Mucosa of descending colon (tissue), 3 donors: ENCODE results near the gene WFDC2. TPM values are rescaled to one million over a fixed set of nuclear protein-coding genes. Genes with fewer than 3 reads are reported as not detected.

Experiments used
- ATAC-seq: fragments of 200-7000 bp; cut with Tn5 transposase; one replicate; pipeline ENCODE4 v1.9.1; 2020; ENCODE audit warnings: mild to moderate bottlenecking, moderate library complexity
- DNase-seq, 3 donors: peaks; one replicate each; pipeline ENCODE4 v3.0.0-alpha.2; 2020
- H3K36me3 ChIP-seq: fragments of 200-600 bp; one replicate; pipeline ENCODE4 v1.8.0; 2021; ENCODE audit warnings: low read depth, mild to moderate bottlenecking
- H3K4me1 ChIP-seq: fragments of 200-600 bp; one replicate; pipeline ENCODE4 v1.8.0; 2021; ENCODE audit warnings: low read depth, mild to moderate bottlenecking
- H3K4me3 ChIP-seq: fragments of 200-600 bp; one replicate; pipeline ENCODE4 v1.8.0; 2021; ENCODE audit warnings: mild to moderate bottlenecking
- H3K9me3 ChIP-seq: fragments of 200-600 bp; one replicate; pipeline ENCODE4 v1.8.0; 2021; ENCODE audit warnings: mild to moderate bottlenecking
- intact Hi-C, 2 donors: fragments of 100-400 bp; cut with DNase I in 1 of 2; cut with micrococcal nuclease in 1 of 2; formaldehyde crosslinking; loops; one replicate each; pipeline versions ENCODE4 v1.11.0 to v1.11.1; 2022; cut with DNase I, micrococcal nuclease
- total RNA-seq, 3 donors: library from RNA; stranded (reverse); fragmentation: NEBNext Ultra II Directional in 2 of 3; extraction: Animal tissue kit (Norgen Biotek cat#: 25700) in 2 of 3; gene quantifications; one replicate each; pipeline versions ENCODE4 v1.2.1 to v1.2.4, GENCODE V29; 2021 to 2023
- TF ChIP-seq, protein P1 (sequence below): fragments of 200-600 bp; IDR thresholded peaks from one replicate; pipeline ENCODE4 v1.8.0; 2022; ENCODE audit warnings: antibody characterized with exemption, mild to moderate bottlenecking
- donor health status: DM: no; HTN: no; CAD: no; lungs with moderate emphysema.
- donor health status: DM: no; HTN: no; CAD: no.
- donor health status: DM: no; HTN: yes; CAD: no.

The WFDC2 gene
- total RNA-seq, 3 donors from 2014 or later, result 65.7 to 183 (median 78.0) TPM

DNA sequence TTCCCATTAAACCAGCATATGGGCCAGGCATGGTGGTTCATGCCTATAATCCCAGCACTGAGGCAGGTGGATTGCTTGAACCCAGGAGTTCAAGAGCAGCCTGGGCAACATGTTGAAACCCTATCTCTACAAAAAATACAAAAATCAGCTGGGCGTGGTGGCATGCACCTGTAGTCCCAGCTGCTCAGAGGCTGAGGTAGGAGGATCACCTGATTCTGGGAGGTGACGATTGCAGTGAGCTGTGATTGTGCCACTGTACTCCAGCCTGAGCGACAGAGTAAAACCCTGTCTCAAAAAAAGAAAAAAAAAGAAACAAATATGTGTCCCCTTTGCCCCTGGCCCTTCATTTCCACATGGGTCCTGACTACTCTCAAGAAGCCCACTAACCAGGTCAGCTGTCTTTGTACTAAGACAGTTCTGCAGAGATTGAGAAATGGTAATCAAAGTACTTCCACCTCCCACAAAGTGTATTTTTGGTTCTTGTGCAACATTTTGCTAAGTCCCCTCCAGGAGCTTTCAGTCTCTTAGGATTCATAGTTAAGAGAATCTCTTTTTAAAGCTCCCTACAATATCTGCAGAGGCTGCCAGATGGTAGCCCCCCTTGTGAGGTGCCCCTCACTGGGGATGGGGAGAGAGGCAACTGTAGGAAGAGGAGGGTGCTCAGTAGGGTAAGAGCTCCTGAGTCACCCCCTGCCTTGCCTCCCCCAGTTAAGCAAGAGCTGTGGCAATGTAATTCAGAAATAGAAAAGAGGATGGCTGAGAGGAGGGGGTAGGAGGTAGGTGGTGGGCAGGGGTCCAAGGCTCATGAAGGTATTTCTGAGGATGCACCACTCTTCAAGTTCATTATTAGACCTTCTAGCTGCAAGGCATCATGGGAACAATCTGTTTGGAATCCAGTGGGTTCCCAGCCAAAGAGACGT, 16.5 kb upstream of the WFDC2 start:
- Histone ChIP-seq H3K36me3 (no peaks in the 10 kb centered on the region), H3K4me3 (no peak overlapping the region), H3K4me1 (no peaks in the 10 kb centered on the region), H3K9me3 (no peaks in the 10 kb centered on the region)
- intact Hi-C loops, result no loop called here
- DNase-seq (no peak), ATAC-seq (no peak)
- TF ChIP-seq, protein P1, sequence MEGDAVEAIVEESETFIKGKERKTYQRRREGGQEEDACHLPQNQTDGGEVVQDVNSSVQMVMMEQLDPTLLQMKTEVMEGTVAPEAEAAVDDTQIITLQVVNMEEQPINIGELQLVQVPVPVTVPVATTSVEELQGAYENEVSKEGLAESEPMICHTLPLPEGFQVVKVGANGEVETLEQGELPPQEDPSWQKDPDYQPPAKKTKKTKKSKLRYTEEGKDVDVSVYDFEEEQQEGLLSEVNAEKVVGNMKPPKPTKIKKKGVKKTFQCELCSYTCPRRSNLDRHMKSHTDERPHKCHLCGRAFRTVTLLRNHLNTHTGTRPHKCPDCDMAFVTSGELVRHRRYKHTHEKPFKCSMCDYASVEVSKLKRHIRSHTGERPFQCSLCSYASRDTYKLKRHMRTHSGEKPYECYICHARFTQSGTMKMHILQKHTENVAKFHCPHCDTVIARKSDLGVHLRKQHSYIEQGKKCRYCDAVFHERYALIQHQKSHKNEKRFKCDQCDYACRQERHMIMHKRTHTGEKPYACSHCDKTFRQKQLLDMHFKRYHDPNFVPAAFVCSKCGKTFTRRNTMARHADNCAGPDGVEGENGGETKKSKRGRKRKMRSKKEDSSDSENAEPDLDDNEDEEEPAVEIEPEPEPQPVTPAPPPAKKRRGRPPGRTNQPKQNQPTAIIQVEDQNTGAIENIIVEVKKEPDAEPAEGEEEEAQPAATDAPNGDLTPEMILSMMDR, result no peak

DNA sequence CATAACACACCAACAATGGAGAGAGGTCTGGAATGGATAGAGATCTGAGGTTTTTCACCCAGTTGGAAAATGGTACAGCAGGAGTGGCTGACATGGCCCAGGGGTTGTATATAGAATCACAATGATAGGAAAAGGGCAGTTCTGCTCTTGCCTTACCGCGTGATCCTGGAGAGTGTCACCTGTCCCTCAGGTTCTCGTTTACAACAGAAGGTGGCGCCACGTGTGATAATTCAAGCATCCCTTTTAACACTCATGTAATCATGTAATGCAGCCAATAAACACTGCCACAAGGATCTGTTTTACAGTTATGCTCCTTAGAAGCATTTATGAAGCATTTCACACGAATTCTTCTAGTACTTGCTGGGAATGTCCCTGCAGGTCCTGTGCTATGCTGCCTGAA, 12.9 kb upstream of the WFDC2 start:
- intact Hi-C loops, result no loop called here
- H3K36me3 ChIP-seq, result no peaks in the 10 kb centered on the region
- no peaks in the 10 kb centered on the region for H3K9me3 ChIP-seq
- no peak overlapping the region for H3K4me3 ChIP-seq
- ATAC-seq (peak; percentile 92), DNase-seq (peak in 2 of 3 donors; percentile 72 to 89)
- TF ChIP-seq, protein P1, result no peak
- H3K4me1 ChIP-seq, result no peaks in the 10 kb centered on the region

- TF ChIP-seq, protein P1, result no peak
- Histone ChIP-seq H3K36me3 (no peaks in the 10 kb centered on the region), H3K4me1 (no peaks in the 10 kb centered on the region), H3K4me3 (no peak overlapping the region), H3K9me3 (no peaks in the 10 kb centered on the region)
- DNase-seq (no peak), ATAC-seq (no peak)
- intact Hi-C loops, result no loop called here
Observed at GRCh38 chr20:45459606-45460005, 9.9 kb upstream of the WFDC2 start.

DNA sequence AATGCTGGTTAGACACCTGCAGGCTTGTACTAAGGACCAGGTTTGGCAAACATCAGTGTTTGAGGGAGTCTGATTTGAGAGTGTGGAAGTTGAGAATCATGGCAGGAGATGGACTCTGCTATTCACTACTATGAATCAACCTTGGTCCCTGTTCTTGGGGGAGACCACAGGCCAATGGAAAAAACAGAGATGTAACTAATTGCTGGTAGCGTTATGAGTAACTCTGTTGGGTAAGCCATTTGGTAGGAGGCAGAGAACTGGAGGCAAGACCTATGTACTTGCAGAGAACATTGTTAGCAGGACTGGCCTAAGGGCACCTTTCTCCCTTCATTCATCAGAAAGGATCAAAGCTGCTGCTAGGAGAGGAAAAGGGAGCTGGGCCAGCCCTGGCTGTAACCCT, 8.3 kb upstream of the WFDC2 start:
- H3K9me3 ChIP-seq, result no peaks in the 10 kb centered on the region
- peaks cover 9% of the 10 kb centered on the region for H3K4me1 ChIP-seq
- DNase-seq (no peak), ATAC-seq (no peak)
- H3K4me3 ChIP-seq, result no peak overlapping the region
- H3K36me3 ChIP-seq, result no peaks in the 10 kb centered on the region
- intact Hi-C loops, result no loop called here
- TF ChIP-seq, protein P1, result no peak

DNA sequence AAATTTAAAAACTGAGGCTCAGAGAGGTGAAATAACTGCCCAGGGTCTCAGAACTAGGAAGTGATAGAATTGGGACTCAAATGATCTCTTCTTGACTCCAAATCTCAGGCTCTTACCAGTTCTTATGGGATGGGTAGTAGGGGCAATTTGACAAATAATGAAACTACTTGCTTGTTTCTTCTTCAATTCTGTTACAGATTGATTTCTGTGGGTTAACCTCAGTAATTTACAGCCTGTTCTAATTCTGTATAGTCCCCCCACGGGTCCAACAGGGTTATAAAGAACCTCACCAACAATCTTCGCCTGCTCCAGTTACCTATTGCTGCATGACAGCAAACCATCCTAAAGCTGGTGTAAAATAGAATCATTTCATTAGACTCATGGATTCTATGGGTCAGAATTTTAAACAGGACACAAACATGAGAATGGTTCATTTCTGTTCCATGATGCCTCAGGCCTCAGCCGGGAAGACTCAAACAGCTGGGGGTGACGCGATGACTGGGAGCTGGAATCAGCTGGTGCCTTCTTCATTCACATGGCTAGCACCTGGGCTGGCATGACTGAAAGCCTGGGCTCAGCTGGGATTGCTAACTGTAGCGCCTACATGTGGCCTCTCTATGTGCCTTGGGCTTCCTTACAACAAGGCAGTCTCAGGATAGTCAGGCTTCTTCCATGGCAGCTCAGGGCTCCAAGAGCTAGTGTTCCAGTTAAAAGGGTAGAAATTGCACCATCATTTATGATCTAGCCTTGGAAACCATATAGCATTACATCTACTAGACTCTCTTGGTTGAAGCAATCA, 6.6 kb upstream of the WFDC2 start:
- Histone ChIP-seq H3K9me3 (no peaks in the 10 kb centered on the region), H3K36me3 (no peaks in the 10 kb centered on the region), H3K4me1 (peaks cover 15% of the 10 kb centered on the region), H3K4me3 (no peak overlapping the region)
- intact Hi-C loops, result no loop called here
- DNase-seq (no peak), ATAC-seq (no peak)
- TF ChIP-seq, protein P1, result no peak
